ENCODE measurements around the gene LRRC14B. TPM values are rescaled to one million over a fixed set of nuclear protein-coding genes. Genes with fewer than 3 reads are reported as not detected.

Gene LRRC14B
- total and polyA plus RNA-seq, 2 donors (not counting 1 experiment from before 2014, with no cell fraction given): not detected

DNA sequence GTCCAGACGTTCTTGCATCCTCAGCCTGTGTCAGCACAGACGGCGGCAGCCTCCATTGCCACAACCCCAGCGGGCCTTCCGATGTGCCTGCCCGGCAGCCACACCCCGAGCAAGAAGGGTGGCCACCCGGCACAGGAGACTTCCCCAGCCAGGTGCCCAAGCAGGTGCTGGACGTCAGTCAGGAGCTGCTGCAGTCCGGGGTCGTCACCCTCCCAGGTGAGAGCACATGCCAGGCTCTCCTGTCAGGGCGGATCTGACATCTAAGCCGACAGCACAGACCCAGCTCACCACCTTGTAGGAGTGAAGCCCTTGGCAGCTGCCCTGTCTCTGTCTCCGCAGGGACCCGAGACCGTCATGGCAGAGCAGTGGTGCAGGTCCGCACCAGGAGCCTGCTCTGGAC is 48.3 kb upstream of the LRRC14B start:
- Histone ChIP-seq H3K4me1 (ENCODE audit: control insufficient read depth, extremely low read depth, insufficient read depth, low read length) (no peaks in the 10 kb centered on the region), H3K4me3 (replicated peaks in 1 of 4; ENCODE audit: control extremely low read depth in 1 of 4, insufficient read depth in 1 of 4, low read depth in 3 of 4, low read length in 4 of 4) (no peak overlapping the region), H3K9me3 (ENCODE audit: control insufficient read depth, insufficient read depth, low read depth, low read length) (no peaks in the 10 kb centered on the region), H3K4me2 (ENCODE audit: extremely low read depth, insufficient read depth, low read length) (no peak overlapping the region), H4K20me1 (ENCODE audit: control insufficient read depth, extremely low read depth, insufficient read depth, low read length) (no peaks in the 10 kb centered on the region), H3K36me3 (ENCODE audit: control insufficient read depth, insufficient read depth, low read length) (no peaks in the 10 kb centered on the region), H3K9ac (ENCODE audit: insufficient read depth, low read length) (no peak overlapping the region), H3K27ac (ENCODE audit: insufficient read depth, low read length) (no peak overlapping the region), H3K79me2 (ENCODE audit: control insufficient read depth, insufficient read depth, low read length) (no peaks in the 10 kb centered on the region), H2AFZ (ENCODE audit: low read length) (no peak overlapping the region), H3K27me3 (ENCODE audit: control insufficient read depth, insufficient read depth, low read length) (peaks cover 3% of the 10 kb centered on the region)
- TF ChIP-seq EZH2 (IDR thresholded peaks at IDR 0.05; ENCODE audit: low read length, missing control alignments): no peak
- TF ChIP-seq, protein P1, sequence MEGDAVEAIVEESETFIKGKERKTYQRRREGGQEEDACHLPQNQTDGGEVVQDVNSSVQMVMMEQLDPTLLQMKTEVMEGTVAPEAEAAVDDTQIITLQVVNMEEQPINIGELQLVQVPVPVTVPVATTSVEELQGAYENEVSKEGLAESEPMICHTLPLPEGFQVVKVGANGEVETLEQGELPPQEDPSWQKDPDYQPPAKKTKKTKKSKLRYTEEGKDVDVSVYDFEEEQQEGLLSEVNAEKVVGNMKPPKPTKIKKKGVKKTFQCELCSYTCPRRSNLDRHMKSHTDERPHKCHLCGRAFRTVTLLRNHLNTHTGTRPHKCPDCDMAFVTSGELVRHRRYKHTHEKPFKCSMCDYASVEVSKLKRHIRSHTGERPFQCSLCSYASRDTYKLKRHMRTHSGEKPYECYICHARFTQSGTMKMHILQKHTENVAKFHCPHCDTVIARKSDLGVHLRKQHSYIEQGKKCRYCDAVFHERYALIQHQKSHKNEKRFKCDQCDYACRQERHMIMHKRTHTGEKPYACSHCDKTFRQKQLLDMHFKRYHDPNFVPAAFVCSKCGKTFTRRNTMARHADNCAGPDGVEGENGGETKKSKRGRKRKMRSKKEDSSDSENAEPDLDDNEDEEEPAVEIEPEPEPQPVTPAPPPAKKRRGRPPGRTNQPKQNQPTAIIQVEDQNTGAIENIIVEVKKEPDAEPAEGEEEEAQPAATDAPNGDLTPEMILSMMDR (conservative IDR thresholded peaks at IDR 0.05 in 1 of 2, IDR thresholded peaks at IDR 0.05 in 1 of 2; ENCODE audit: low read depth in 1 of 2, low read length in 2 of 2): no peak
- no peak for DNase-seq (ENCODE audit: low read depth in 2 of 2)

DNA sequence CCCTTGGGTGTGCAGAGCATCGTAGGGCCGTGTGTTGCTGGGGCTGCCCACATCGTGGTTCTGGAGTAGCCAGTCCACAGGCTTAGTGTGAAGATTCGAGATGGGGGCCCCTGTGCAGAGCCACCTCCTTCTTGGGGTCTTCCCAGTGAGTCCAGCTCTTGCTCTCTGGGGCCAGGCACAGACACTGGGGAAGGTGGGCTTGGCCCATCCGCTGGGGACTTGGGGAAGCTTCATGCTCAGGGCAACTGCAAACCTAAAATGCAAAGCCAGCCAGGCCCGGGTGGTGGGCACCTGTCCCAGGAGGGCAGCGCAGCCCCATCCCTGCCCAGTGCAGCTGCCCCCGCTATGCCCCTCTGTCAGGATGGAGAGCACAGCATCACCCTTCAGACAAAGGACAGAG is 46.4 kb upstream of the LRRC14B start:
- Histone ChIP-seq H2AFZ (ENCODE audit: low read length) (no peak overlapping the region), H3K27ac (ENCODE audit: insufficient read depth, low read length) (no peak overlapping the region), H3K4me2 (ENCODE audit: extremely low read depth, insufficient read depth, low read length) (no peak overlapping the region), H3K4me1 (ENCODE audit: control insufficient read depth, extremely low read depth, insufficient read depth, low read length) (no peaks in the 10 kb centered on the region), H3K4me3 (replicated peaks in 1 of 4; ENCODE audit: control extremely low read depth in 1 of 4, insufficient read depth in 1 of 4, low read depth in 3 of 4, low read length in 4 of 4) (no peak overlapping the region), H3K9ac (ENCODE audit: insufficient read depth, low read length) (no peak overlapping the region), H3K27me3 (ENCODE audit: control insufficient read depth, insufficient read depth, low read length) (peaks cover 3% of the 10 kb centered on the region), H3K36me3 (ENCODE audit: control insufficient read depth, insufficient read depth, low read length) (no peaks in the 10 kb centered on the region), H3K9me3 (ENCODE audit: control insufficient read depth, insufficient read depth, low read depth, low read length) (no peaks in the 10 kb centered on the region), H4K20me1 (ENCODE audit: control insufficient read depth, extremely low read depth, insufficient read depth, low read length) (no peaks in the 10 kb centered on the region), H3K79me2 (ENCODE audit: control insufficient read depth, insufficient read depth, low read length) (no peaks in the 10 kb centered on the region)
- TF ChIP-seq, protein P1 (conservative IDR thresholded peaks at IDR 0.05 in 1 of 2, IDR thresholded peaks at IDR 0.05 in 1 of 2; ENCODE audit: low read depth in 1 of 2, low read length in 2 of 2): no peak
- no peak for TF ChIP-seq EZH2 (IDR thresholded peaks at IDR 0.05; ENCODE audit: low read length, missing control alignments)
- no peak for DNase-seq (ENCODE audit: low read depth in 2 of 2)

DNA sequence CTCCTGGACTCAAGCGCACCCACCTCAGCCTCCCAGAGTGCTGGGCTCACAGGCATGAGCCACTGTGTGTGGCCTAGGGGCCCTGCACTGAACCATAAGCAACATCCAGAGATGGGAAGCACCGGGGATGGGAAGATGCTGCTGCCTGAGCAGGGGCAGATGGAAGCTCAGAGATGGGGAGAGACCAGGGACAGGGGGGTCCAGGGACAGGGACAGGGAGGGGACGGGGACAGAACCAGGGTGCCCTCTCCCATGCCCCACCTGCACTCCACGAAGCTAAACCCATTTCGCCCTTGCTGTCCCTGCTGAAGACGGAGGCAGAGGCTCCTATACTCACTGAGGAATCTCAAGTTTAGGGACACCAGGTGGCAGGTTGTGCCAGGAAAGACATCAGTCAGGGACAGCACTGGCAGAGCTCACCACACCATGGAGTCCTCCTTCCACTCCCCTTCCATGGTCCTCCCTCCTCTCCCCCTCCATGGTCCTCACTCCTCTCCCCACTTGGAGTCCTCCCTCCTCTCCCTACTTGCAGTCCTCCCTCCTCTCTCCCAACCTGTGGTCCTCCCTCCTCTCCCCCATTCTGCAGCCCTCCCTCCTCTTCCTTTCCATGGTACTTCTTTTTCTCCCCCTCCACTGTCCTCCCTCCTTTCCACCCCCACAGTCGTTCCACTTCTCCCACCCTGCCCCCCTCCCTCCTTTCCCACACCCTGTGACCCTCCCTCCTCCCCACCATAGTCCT is 45.5 kb upstream of the LRRC14B start:
- TF ChIP-seq, protein P1 (conservative IDR thresholded peaks at IDR 0.05 in 1 of 2, IDR thresholded peaks at IDR 0.05 in 1 of 2; ENCODE audit: low read depth in 1 of 2, low read length in 2 of 2): no peak
- TF ChIP-seq EZH2 (IDR thresholded peaks at IDR 0.05; ENCODE audit: low read length, missing control alignments): no peak
- no peaks in the 10 kb centered on the region for H3K4me1 ChIP-seq (ENCODE audit: control insufficient read depth, extremely low read depth, insufficient read depth, low read length)
- H3K36me3 ChIP-seq (ENCODE audit: control insufficient read depth, insufficient read depth, low read length): no peaks in the 10 kb centered on the region
- H3K4me2 ChIP-seq (ENCODE audit: extremely low read depth, insufficient read depth, low read length): no peak overlapping the region
- no peaks in the 10 kb centered on the region for H3K9me3 ChIP-seq (ENCODE audit: control insufficient read depth, insufficient read depth, low read depth, low read length)
- no peak for DNase-seq (ENCODE audit: low read depth in 2 of 2)
- no peak overlapping the region for H3K9ac ChIP-seq (ENCODE audit: insufficient read depth, low read length)
- H3K27me3 ChIP-seq (ENCODE audit: control insufficient read depth, insufficient read depth, low read length): peaks cover 3% of the 10 kb centered on the region
- no peak overlapping the region for H3K4me3 ChIP-seq (replicated peaks in 1 of 4; ENCODE audit: control extremely low read depth in 1 of 4, insufficient read depth in 1 of 4, low read depth in 3 of 4, low read length in 4 of 4)
- H4K20me1 ChIP-seq (ENCODE audit: control insufficient read depth, extremely low read depth, insufficient read depth, low read length): no peaks in the 10 kb centered on the region
- no peaks in the 10 kb centered on the region for H3K79me2 ChIP-seq (ENCODE audit: control insufficient read depth, insufficient read depth, low read length)
- no peak overlapping the region for H2AFZ ChIP-seq (ENCODE audit: low read length)
- no peak overlapping the region for H3K27ac ChIP-seq (ENCODE audit: insufficient read depth, low read length)
